G401.6 (cell line): ENCODE measurements around the gene SEMA4C.

Source experiments
- FAIRE-seq: peaks from 2 replicates; lab custom pipeline; 2012; peaks lifted over from hg19 to GRCh38; lab: Jason Lieb, UNC

SEMA4C gene, protein sequence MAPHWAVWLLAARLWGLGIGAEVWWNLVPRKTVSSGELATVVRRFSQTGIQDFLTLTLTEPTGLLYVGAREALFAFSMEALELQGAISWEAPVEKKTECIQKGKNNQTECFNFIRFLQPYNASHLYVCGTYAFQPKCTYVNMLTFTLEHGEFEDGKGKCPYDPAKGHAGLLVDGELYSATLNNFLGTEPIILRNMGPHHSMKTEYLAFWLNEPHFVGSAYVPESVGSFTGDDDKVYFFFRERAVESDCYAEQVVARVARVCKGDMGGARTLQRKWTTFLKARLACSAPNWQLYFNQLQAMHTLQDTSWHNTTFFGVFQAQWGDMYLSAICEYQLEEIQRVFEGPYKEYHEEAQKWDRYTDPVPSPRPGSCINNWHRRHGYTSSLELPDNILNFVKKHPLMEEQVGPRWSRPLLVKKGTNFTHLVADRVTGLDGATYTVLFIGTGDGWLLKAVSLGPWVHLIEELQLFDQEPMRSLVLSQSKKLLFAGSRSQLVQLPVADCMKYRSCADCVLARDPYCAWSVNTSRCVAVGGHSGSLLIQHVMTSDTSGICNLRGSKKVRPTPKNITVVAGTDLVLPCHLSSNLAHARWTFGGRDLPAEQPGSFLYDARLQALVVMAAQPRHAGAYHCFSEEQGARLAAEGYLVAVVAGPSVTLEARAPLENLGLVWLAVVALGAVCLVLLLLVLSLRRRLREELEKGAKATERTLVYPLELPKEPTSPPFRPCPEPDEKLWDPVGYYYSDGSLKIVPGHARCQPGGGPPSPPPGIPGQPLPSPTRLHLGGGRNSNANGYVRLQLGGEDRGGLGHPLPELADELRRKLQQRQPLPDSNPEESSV

GRCh38 chr2:96869822-96870625 is at the start of gene SEMA4C:
TSS of gene SEMA4C (minus strand) at chr2:96870080. CDS start at chr2:96867886, 2,194 bp downstream.
- no peak for FAIRE-seq

- no peak for FAIRE-seq
Observed at GRCh38 chr2:96918754-96919550, 49.1 kb upstream of the SEMA4C start.

DNA sequence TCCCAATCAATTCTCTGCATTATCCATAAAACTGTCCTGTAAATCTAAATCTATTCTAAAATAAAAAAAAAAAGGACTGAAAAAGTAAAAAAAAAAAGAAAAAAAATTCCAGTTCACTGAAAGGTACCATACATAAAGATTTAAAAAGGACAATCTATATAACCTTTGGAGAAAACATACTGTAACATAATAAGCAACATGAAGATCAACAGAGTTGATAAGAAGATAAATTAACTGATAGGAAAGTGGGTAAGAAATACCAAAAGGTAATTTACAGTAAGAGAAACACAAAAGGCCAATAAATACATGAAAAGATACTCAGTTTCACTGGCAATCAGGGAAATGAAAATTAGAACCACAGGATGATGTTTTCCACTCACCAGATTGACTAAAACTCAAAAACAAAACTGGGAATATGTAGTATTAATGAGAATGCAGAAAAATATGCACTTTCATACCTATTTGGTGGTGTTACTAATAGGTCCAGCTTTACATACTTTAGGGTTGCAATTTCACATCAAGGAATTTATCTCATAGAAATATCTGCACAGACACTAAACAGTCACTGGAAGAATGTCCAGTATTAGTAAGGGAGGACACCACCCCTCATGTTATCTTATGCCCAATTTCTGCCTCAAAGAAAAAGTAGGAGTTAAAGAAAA is 48.3 kb upstream of the SEMA4C start:
- no peak for FAIRE-seq

- FAIRE-seq, result no peak
Observed at GRCh38 chr2:96916646-96917543, 47.0 kb upstream of the SEMA4C start.

- FAIRE-seq, result no peak
Observed at GRCh38 chr2:96916156-96916630, 46.3 kb upstream of the SEMA4C start.

GRCh38 chr2:96914332-96914731 is 44.5 kb upstream of the SEMA4C start:
- FAIRE-seq, result no peak

GRCh38 chr2:96913398-96914202 is 43.7 kb upstream of the SEMA4C start:
- FAIRE-seq, result no peak

- FAIRE-seq, result no peak
Observed at GRCh38 chr2:96913117-96913397, 43.2 kb upstream of the SEMA4C start.

GRCh38 chr2:96912346-96913116 is 42.7 kb upstream of the SEMA4C start:
- FAIRE-seq, result no peak

- no peak for FAIRE-seq
Observed at GRCh38 chr2:96909611-96910021, 39.7 kb upstream of the SEMA4C start.

GRCh38 chr2:96907115-96908041 is 37.5 kb upstream of the SEMA4C start:
- FAIRE-seq, result no peak

- FAIRE-seq, result no peak
Observed at GRCh38 chr2:96906729-96907114, 36.8 kb upstream of the SEMA4C start.

DNA sequence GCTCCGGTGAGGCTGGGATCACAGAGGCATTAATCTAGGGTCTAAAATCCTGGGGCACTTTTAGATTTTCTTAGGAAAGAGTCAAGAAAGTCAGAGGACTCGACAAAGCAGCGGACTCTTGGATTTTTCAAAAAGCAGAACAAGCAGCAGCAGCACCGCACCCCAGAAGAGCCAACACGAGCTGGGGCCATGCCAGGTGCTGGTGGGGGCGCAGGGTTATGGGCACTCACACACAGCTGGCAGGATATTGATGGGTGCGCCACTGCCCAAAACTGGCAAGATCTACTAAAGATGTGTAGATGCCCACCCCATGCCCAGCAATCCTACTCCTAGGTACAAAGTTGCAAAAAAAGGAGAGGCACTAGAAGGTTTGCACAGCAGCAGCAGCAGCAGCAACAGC is 33.9 kb upstream of the SEMA4C start:
- no peak for FAIRE-seq

DNA sequence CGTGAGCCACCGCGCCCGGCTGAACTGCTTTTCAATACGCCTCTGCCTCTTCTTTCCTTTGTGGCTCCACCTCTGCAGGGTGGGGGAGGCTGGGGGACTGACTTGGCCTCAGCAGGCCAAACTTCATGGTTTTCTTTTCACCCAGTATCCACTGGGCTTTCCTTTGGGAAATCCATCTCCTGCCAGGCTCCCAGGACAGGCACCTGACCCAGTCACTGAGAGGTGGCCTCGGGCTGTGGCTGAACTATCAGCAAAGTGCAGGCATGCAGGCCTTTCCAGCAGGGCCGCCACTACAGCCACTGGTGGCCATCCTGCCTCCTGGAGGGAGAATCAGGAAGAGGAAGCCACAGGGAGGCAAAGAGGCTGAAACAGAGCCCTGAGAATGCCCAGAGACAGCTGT is 33.4 kb upstream of the SEMA4C start:
- FAIRE-seq, result no peak

GRCh38 chr2:96900237-96900636 is 30.4 kb upstream of the SEMA4C start:
- FAIRE-seq, result no peak

DNA sequence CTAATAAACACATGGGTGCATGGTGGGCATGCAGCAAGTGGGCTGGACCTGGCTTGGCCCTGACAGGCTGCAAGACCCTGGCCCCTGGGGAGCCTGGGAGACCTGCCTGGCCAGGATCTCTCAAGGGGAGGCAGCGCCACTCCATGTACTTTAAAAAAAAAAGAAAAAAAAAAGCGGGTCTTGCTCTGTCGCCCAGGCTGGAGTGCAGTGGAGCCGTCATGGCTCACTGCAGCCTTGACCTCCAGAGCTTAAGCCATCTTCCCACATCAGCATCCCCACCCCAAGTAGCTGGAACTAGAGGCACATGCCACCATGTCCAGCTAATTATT is 29.5 kb upstream of the SEMA4C start:
- FAIRE-seq, result no peak

GRCh38 chr2:96898641-96899412 is 28.9 kb upstream of the SEMA4C start:
- no peak for FAIRE-seq
